Stimulated activated naive CD8-positive, alpha-beta T cell treated with anti-CD3 and anti-CD28 coated beads, Interleukin-15, Interleukin-2, amounts not matched to agents 100 ng/mL and 50 ng/mL, for 24 hours (primary cell): Measurements from ENCODE around the gene WFIKKN1.

Experiments used
- H3K27ac Mint-ChIP-seq: one replicate; pipeline ENCODE4 v1.8.0; 2021; ENCODE audit warnings: mild to moderate bottlenecking, mixed read lengths
- H3K27me3 Mint-ChIP-seq: one replicate; pipeline ENCODE4 v1.8.0; 2021; ENCODE audit warnings: mixed read lengths
- H3K36me3 Mint-ChIP-seq: one replicate; pipeline ENCODE4 v1.8.0; 2021; ENCODE audit warnings: low read depth, mixed read lengths
- H3K4me1 Mint-ChIP-seq: one replicate; pipeline ENCODE4 v1.8.0; 2021; ENCODE audit warnings: low read depth, mixed read lengths
- H3K4me3 Mint-ChIP-seq: one replicate; pipeline ENCODE4 v1.8.0; 2021; ENCODE audit warnings: mild to moderate bottlenecking, mixed read lengths
- H3K9me3 Mint-ChIP-seq: one replicate; pipeline ENCODE4 v1.8.0; 2021; ENCODE audit warnings: mixed read lengths

The WFIKKN1 gene, protein sequence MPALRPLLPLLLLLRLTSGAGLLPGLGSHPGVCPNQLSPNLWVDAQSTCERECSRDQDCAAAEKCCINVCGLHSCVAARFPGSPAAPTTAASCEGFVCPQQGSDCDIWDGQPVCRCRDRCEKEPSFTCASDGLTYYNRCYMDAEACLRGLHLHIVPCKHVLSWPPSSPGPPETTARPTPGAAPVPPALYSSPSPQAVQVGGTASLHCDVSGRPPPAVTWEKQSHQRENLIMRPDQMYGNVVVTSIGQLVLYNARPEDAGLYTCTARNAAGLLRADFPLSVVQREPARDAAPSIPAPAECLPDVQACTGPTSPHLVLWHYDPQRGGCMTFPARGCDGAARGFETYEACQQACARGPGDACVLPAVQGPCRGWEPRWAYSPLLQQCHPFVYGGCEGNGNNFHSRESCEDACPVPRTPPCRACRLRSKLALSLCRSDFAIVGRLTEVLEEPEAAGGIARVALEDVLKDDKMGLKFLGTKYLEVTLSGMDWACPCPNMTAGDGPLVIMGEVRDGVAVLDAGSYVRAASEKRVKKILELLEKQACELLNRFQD

DNA sequence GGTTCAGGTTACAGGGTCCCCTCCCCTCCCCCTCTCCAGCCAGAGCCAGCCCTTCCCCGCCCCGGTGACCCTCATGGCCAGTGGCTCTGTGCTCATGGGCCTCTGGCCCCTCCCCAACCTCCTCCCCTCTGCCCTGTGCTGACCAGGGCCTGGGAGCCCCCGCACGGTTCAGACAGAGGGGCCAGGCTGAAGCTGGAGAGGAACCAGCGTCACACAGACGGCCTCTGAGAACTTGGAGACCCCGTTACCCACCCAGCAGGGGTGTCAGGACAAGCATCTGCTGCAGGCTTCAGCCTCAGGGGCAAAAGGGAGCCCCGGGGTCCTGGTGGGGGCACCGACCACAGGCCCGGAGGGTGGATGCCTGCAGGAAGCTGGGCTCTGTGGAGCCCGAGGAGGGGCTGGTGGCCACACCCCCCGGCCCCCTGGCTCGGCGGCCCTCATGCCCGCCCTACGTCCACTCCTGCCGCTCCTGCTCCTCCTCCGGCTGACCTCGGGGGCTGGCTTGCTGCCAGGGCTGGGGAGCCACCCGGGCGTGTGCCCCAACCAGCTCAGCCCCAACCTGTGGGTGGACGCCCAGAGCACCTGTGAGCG, at the start of gene WFIKKN1:
Gene WFIKKN1, plus strand, starts transcription at position 171 of the 591 bp plus-strand sequence. Its CDS starts 269 bp downstream, at position 440.
- H3K36me3 Mint-ChIP-seq, result no peaks in the 10 kb centered on the region
- H3K27me3 Mint-ChIP-seq, result no peaks in the 10 kb centered on the region
- H3K9me3 Mint-ChIP-seq, result no peaks in the 10 kb centered on the region
- H3K27ac Mint-ChIP-seq, result no peak within 1 kb of the TSS
- H3K4me3 Mint-ChIP-seq, result no peak within 1 kb of the TSS
- peaks cover 4% of the 10 kb centered on the region for H3K4me1 Mint-ChIP-seq

DNA sequence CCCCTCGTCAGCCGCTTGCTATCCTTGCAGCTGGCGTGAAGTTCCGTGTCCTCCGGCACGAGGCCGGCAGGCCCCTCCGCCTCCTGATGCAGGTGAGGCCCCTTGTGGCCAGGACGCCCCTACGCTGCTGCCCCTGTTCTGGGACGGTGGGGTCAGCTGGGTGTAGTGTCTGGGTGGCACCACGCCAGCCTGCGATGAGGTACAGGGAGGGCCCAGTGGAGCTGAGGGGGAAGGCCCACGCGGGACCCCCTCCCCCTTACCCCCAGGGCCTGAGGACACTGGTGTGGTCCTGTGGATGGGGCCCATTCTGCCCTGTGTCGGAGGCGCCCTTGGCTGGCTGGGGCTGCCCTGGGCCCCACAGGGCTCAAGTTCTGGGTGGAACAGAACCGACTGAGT, 48.6 kb upstream of the WFIKKN1 start:
- no peak overlapping the region for H3K27ac Mint-ChIP-seq
- H3K4me3 Mint-ChIP-seq, result no peak overlapping the region
- H3K9me3 Mint-ChIP-seq, result no peaks in the 10 kb centered on the region
- no peaks in the 10 kb centered on the region for H3K4me1 Mint-ChIP-seq
- no peaks in the 10 kb centered on the region for H3K36me3 Mint-ChIP-seq
- H3K27me3 Mint-ChIP-seq, result no peaks in the 10 kb centered on the region

DNA sequence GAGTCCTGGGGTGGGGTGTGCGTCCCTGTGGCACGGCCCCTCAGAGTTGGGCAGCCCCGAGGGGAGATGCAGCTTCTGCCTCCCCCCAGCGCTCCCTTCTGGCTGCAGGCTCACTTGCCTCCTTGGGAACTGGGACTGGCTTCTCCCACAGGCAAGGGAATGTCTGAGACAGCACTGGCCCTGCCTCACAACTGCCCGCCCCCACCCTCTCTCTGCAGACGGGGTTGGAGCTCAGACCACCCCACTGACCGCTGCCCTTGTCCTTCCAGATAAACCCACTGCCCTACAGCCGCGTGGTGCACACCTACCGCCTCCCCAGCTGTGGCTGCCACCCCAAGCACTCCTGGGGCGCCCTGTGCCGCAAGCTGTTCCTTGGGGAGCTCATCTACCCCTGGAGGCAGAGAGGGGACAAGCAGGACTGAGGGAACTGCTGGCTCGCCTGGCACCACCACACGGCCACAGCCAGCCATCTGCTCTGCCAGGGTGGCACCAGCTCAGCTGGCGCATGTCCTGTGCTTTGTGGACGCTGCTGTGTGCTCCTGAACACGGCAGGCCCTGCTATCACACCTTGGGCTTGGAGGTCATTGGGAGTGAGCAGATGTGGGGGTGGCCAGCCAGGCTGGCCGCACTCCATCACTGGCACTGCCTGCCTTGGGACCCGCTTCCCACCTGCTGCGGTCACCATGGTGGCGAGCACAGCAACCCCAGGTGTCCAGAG, 48.0 kb upstream of the WFIKKN1 start:
- Mint-ChIP-seq H3K27ac (no peak overlapping the region), H3K9me3 (no peaks in the 10 kb centered on the region), H3K4me1 (peaks cover 4% of the 10 kb centered on the region)

DNA sequence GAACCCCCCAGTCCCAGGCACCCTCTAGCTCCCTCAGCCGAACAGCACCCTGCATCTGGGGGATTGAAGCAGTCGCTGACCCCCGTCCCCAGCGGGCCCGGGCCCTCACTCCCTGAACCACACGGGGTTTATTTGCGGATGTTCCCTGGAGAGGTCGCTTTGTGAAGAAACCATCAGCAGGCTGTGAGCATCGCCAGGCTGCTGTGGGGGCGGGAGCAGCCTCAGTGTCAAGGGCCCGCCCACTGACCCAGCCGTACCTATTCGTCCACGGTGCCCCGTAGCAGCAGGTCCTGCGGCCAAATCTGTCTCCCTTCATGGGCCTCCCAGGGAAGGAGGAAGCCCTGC, 47.3 kb upstream of the WFIKKN1 start:
- H3K27me3 Mint-ChIP-seq, result no peaks in the 10 kb centered on the region
- peaks cover 4% of the 10 kb centered on the region for H3K4me1 Mint-ChIP-seq
- no peak overlapping the region for H3K27ac Mint-ChIP-seq
- H3K36me3 Mint-ChIP-seq, result peaks cover 6% of the 10 kb centered on the region
- no peaks in the 10 kb centered on the region for H3K9me3 Mint-ChIP-seq
- H3K4me3 Mint-ChIP-seq, result no peak overlapping the region

More for the DNA sequence above, 48.0 kb upstream of the WFIKKN1 start:
- Mint-ChIP-seq H3K4me3 (no peak overlapping the region), H3K27me3 (no peaks in the 10 kb centered on the region), H3K36me3 (peaks cover 3% of the 10 kb centered on the region)

DNA sequence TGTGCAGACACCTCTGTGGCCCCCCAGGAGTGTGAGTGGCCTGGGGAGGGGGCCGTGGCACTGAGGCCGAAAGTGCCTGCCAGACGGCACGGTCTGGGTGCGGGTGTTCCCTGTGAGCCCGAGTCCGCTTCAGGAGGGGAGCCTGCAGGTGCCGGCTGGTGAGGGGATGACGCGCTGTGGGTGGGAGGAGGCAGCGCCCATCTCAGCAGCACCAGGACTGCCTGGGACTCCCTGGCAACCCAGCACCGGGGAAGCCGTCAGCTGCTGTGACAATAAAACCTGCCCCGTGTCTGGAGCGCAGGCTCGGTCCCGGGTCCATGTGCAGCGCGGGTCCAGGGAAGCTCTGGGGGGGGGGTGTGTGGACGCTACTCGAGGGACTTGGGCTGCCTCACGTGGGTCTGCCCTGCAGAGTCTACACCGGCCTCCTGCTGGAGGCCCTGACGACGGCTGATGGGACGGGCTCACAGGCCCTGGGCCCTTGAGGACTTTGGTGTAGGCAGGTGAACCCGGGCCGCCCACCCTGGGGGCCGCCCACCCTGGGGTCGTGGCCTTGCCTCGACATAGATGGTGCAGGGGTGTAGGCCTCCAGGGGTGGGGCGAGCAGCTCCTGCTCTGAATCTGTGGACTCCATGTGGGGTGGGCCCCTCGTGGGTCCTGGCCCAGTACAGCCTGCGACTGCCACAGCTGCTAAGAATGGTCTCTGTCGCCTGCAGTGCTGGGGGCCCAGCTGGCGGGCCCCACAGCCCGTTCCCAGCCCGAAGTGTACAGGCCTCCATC, 46.8 kb upstream of the WFIKKN1 start:
- peaks cover 4% of the 10 kb centered on the region for H3K4me1 Mint-ChIP-seq
- H3K27ac Mint-ChIP-seq, result no peak overlapping the region
- peaks cover 7% of the 10 kb centered on the region for H3K36me3 Mint-ChIP-seq
- H3K9me3 Mint-ChIP-seq, result no peaks in the 10 kb centered on the region
- no peaks in the 10 kb centered on the region for H3K27me3 Mint-ChIP-seq
- no peak overlapping the region for H3K4me3 Mint-ChIP-seq

DNA sequence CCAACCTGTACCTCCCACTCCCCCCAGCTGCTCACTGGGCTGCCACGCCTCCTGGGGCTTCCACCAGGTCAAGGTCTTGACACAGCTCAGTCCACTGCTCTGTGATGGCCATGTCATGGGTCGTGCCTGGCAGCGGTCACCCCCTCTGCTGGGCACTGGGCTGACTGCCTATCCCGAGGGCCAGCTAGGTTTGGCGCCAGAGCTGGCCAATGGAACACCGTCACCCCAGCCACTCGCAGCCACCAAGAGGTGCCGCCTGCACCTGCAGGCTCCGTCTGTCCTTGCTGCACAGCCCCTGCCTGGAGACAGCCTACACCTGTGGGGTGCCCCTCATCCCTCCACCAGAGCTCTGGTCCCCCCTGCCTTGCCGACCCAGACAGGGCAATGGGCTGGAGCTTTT, 45.4 kb upstream of the WFIKKN1 start:
- H3K9me3 Mint-ChIP-seq, result no peaks in the 10 kb centered on the region
- H3K27me3 Mint-ChIP-seq, result no peaks in the 10 kb centered on the region
- no peak overlapping the region for H3K4me3 Mint-ChIP-seq
- H3K27ac Mint-ChIP-seq, result no peak overlapping the region
- peaks cover 7% of the 10 kb centered on the region for H3K36me3 Mint-ChIP-seq
- H3K4me1 Mint-ChIP-seq, result peaks cover 4% of the 10 kb centered on the region

DNA sequence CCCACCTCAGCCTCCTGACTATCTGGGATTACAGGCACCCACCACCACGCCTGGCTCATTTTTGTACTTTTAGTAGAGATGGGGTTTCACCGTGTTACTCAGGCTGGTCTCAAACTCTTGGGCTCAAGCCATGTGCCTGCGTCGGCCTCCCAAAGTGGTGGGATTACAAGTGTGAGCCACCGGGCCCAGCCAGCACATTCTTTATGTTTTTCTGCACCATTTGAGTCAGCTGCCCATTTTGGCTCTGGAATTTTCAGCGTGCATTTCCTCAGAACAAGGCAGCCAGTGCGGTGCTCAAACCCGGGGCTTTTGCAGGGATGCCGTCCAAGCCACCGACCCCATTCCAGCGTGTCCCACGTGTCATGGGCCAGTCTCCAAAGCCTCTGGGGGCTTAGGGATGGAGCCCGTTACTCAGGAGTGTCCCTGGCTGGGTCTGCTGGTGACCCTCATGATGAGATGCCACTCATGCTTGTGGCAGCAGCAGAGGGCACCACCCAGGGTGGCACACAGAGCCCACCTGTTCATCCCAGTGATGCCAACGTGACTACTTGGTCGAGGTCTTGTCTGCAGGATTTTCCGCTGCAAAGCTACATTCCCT, 44.6 kb upstream of the WFIKKN1 start:
- no peaks in the 10 kb centered on the region for H3K9me3 Mint-ChIP-seq
- no peak overlapping the region for H3K4me3 Mint-ChIP-seq
- H3K27me3 Mint-ChIP-seq, result no peaks in the 10 kb centered on the region
- H3K27ac Mint-ChIP-seq, result peak overlapping the region; percentile 26
- peaks cover 7% of the 10 kb centered on the region for H3K36me3 Mint-ChIP-seq
- peaks cover 11% of the 10 kb centered on the region for H3K4me1 Mint-ChIP-seq

DNA sequence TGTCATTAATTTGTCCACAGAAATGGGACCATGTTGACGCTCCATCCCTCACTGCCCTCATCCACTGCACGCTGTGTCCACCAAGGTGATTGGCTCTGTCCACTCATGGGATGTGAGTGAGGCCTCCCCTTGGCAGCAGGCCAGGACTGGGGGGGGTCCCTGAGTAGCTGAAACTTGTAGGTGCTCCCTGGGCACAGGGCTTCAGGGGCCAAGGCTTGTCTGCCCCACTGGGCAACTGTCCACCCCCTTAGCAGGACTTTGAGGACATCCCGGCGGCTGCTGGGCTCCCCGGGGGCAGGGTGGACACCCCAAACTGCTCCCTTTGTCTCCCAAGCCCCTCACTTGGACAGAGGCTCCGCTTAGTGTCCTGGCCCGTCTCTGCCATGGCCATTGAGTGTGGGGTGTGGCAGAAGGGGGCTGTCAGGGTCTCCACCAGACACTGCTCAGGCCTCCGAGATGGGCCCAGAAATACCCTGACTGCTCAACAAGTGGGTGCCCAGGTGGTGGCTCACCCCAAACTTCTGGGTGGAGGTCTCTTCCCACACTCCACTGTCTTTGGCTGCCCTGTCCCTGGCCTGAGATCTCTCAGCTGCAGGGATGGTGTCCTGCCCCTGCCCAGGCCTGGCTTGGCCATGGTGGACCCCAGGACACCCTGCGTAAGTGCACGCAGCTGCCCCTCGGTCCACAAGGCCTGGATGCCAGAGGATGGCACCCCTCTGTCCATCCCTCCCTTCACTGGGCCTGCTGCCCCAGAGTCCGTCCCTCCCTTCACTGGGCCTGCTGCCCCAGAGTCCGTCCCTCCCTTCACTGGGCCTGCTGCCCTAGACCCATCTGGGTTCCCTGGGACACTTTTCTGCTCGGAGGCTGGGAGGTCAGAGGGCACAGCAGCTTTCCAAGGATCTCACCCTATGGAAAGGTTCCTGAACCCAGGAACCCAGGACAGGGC, 43.9 kb upstream of the WFIKKN1 start:
- peaks cover 13% of the 10 kb centered on the region for H3K4me1 Mint-ChIP-seq
- H3K4me3 Mint-ChIP-seq, result peak overlapping the region; percentile 91
- H3K9me3 Mint-ChIP-seq, result no peaks in the 10 kb centered on the region
- peaks cover 7% of the 10 kb centered on the region for H3K36me3 Mint-ChIP-seq
- H3K27ac Mint-ChIP-seq, result peak overlapping the region; percentile 97
- no peaks in the 10 kb centered on the region for H3K27me3 Mint-ChIP-seq

DNA sequence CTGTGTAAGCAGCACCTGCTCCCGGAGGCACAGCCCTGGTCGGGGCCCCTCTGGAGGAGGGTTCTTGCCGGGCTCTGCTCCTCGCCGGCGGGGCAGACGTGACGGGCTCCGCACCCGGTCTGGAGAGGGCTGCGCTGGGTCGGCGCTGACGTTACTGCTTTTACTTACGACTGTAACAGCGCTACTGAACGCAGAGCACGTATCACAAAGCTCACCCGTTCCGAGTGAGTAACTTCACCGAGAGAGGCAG, 42.2 kb upstream of the WFIKKN1 start:
- Mint-ChIP-seq H3K36me3 (peaks cover 7% of the 10 kb centered on the region), H3K9me3 (no peaks in the 10 kb centered on the region), H3K27ac (peak overlapping the region; percentile 97), H3K4me3 (peak overlapping the region; percentile 91), H3K27me3 (no peaks in the 10 kb centered on the region), H3K4me1 (peaks cover 21% of the 10 kb centered on the region)

DNA sequence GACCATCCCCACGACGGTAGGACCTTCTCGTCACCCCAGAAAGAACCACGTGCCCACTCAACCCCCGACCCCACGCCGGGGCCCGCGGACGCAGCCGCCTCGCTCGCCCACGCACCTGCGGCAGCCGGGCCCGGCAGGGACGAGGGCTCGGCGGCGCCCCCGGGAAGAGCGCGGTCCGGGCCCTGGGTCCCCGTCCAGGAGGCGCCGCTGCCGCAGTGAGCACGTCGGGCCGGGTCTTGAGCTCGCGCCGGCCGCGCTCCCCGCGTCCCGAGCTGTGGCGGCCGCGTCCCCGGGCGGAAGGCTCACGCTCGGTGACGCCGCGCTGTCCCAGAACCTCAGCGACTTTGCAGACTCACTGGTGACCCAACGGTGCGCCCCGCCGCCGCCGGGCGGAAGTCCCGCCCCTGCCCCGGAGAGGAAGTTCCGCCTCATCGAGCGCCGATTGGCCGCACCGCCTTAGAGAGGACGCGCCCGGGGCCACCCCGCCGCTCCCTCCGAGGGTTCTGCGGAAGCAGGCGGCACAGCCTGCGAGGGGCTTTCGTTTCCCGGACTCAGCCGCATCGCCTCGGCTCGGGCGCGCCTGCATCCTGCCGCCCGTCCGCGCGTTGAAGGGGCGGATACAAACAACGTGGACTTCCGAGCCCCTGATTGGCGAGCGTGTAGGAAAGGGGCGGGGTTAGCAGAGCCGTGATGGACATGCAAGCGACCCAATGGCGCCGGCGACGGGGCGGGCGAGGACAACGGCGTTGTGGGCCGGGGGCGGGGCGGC, 41.7 kb upstream of the WFIKKN1 start:
- Mint-ChIP-seq H3K9me3 (no peaks in the 10 kb centered on the region), H3K4me1 (peaks cover 23% of the 10 kb centered on the region), H3K27ac (peak overlapping the region; percentile 98), H3K27me3 (no peaks in the 10 kb centered on the region), H3K4me3 (peak overlapping the region; percentile 91), H3K36me3 (peaks cover 7% of the 10 kb centered on the region)

DNA sequence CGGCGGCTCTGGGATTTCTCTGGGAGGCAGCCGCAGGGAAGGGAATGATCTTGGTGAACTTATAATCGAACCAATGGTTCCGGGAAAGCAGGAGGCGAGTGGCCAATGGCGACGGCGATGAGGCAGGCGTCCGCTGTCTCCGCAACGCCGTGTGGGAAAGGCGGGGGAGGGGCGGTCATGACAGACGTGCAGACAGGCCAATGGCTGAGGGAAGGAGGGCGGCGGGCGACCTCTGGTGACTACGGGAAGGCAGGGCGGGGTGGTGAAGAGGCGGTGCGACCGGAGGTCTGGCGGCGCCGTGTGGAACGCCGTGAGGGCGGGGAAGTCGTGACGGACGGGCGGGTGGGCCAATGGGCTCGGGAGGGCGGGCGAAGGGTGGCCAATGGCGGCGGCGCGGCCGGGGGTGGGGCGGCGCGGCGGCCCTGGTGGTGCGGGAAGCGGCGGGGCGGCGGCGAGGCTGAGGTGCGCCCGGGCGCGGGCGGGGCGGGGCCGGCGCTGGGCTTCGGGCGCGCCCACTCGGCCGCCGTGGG, 41.1 kb upstream of the WFIKKN1 start, which contains the start of gene RAB40C:
Gene RAB40C, plus strand, starts transcription at position 409 of the 530 bp plus-strand sequence. CDS start 226 bp downstream, outside the sequence.
- peak within 1 kb of the TSS; percentile 98 for H3K27ac Mint-ChIP-seq
- peaks cover 7% of the 10 kb centered on the region for H3K36me3 Mint-ChIP-seq
- H3K27me3 Mint-ChIP-seq, result no peaks in the 10 kb centered on the region
- H3K4me3 Mint-ChIP-seq, result peak within 1 kb of the TSS; percentile 91
- H3K9me3 Mint-ChIP-seq, result no peaks in the 10 kb centered on the region
- H3K4me1 Mint-ChIP-seq, result peaks cover 25% of the 10 kb centered on the region

DNA sequence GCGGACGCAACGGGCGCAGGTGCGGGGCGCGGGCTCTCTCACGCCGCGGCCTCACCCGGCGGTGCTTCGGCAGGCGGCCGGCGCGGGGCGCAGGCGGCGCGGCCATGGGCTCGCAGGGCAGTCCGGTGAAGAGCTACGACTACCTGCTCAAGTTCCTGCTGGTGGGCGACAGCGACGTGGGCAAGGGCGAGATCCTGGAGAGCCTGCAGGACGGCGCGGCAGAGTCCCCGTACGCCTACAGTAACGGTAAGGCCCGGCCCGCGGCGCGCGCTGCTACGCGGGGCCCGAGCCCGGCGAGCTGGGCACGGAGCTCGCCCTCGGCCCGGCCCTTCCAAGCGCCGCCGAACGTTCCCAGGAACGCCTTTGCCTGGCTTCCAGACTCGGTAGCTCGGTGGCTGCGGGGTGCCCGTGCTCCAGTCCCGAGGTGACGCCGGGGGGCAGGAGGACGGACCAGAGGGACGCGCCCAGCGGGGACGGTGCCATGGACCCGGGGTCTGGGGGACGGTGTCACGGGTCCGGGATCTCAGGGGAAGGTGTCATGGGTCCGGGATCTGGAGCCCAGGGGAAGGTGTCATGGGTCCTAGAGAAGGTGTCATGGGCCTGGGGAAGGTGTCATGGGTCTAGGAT, 40.5 kb upstream of the WFIKKN1 start:
- H3K4me3 Mint-ChIP-seq, result peak overlapping the region; percentile 87
- H3K4me1 Mint-ChIP-seq, result peaks cover 26% of the 10 kb centered on the region
- H3K27ac Mint-ChIP-seq, result no peak overlapping the region
- no peaks in the 10 kb centered on the region for H3K9me3 Mint-ChIP-seq
- H3K27me3 Mint-ChIP-seq, result no peaks in the 10 kb centered on the region
- H3K36me3 Mint-ChIP-seq, result peaks cover 7% of the 10 kb centered on the region
